ENCODE results near the gene CACTIN.

Gene CACTIN

GRCh38 chr19:3608750-3609322 is 17.8 kb downstream of the CACTIN start:
- no peak for DNase-seq

- DNase-seq, result no peak
Observed at GRCh38 chr19:3608079-3608641, 18.4 kb downstream of the CACTIN start.

DNA sequence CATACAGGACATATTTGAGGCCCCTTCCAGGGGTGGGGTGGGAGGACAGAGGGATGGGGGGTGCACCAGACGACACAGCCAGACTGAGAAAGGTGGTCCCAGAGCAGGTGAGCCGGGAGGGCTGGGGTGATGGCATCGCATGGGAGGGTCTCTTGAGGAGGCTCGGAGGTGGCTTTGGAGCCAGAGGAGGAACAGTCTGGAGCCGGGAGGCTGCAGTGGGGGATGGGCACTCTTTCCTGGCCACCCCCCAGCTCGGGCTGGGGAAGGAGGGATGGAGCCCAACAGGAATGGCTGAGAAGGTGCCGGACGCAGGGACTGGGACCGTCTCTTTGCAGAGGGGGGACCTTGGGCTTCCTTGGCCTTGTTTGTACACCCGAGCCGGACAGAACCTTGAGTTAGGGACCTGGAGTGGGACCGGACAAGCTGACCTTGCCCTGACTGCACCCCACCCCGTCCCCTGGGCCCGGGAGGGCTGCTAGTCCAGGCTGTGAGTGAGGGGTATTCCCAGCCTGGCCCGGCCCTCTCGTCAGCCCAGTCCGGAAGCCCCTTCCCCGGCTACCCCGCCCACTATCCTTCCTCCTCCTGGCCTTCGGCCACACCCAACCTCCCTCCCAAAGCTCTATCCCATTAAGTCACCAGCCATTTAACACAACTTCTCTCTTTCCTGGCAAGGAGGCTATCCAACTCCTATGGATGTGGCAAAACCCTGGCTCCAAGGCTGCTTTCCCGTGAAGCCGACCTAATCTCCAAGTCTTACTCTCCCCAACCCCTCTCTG is 19.1 kb downstream of the CACTIN start:
- no peak for DNase-seq

- DNase-seq, result peak in 2 of 5 experiments; percentile 26 to 27
Observed at GRCh38 chr19:3606690-3607289, 19.8 kb downstream of the CACTIN start, which contains the start of gene TBXA2R. Gene TBXA2R, minus strand, starts transcription at chr19:3606875. Its CDS starts 6,241 bp downstream, at chr19:3600634.

GRCh38 chr19:3606174-3606689 is 20.4 kb downstream of the CACTIN start:
- DNase-seq, result no peak

- DNase-seq, result no peak
Observed at GRCh38 chr19:3605770-3606169, 20.8 kb downstream of the CACTIN start.

- no peak for DNase-seq
Observed at GRCh38 chr19:3605361-3605760, 21.2 kb downstream of the CACTIN start.

DNA sequence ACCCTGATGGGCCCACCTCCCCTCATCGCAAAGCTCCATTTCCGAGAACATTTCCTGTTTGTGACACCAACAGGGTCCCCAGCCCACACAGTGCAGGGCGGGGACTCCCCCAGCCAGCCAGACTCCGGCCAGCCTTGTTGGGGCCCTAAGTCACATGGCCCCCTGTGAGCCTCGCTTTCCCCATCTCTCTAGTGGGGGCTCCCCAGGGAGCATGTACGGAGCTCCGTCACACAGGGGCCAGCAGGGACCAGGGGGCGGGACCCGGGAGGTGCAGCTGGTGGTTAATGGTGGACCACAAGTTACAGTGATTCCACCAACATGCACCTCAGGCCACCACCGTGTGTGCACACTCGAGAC is 21.6 kb downstream of the CACTIN start:
- no peak for DNase-seq

DNA sequence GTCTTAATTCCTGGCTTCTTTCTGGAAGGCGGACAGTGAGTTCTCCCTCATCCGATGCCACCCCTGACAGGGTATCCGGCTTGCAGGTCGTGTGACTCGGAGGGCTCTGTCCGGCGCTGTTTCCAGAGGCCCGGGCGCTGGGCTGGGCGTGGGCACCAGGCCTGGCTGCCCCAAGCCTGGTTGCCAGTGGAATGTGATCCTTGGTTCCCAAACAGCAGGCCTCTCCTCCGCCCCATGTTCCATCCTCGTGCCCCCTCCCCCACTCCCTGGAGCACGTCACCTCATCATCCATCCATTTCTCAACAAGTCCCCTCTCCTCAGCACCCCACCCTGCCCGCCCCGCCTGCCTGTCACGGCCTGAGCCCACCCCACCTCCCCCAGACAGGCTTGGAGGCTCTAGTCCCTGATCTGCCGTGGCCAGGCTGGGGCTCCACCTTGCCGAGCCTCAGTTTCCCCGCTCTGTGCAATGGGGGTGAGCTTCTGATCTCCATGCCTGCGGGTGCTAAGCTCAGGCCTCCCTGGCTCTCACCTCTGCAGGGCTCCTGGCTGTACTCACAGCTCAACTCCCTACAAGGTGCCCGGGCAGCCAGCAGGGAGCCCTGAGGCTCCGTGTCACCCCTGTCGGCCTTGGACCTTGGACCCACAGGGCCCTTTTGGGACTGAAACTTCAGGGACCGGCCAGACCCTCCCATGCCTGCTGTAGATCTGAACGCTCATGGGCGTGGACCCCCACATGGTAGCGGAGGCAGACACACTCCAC is 22.2 kb downstream of the CACTIN start:
- DNase-seq, result no peak

DNA sequence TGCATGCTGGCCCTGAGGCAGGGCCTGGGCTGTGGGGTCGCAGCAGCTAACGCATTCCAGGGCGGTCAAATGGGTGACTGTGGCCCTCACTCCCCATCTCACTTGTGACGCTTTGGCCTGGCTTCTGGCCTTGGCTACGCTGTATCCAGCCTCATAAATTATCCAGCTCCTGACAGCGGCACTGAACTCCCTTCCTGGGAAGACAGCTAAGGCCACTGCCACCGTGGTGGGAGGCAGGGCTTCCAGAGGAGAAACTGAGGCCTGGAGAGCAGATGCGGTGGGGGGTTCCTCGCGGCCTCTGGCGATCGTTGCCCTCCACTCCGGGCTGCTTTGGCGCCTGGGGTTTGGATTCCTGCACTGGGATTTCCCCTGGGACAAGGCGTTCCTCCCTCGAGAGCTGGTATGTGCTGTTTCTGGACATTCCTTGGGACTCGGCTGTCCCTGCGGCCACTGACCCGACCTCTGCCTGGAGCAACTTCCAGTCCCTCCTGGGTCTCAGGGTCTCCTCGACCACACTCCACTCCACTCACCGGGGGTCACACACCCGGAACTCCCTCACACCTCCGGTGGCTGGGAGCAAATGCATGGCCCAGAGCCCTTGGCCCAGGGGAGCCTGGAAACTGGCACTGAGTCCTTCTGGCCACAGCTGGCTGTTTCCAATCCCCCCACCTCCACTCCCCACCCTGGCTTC is 23.3 kb downstream of the CACTIN start:
- DNase-seq, result no peak

GRCh38 chr19:3601021-3601420 is 25.6 kb downstream of the CACTIN start:
- no peak for DNase-seq

GRCh38 chr19:3599776-3600187 is 26.8 kb downstream of the CACTIN start:
- no peak for DNase-seq

- DNase-seq, result no peak
Observed at GRCh38 chr19:3595521-3596061, 31.0 kb downstream of the CACTIN start.

GRCh38 chr19:3593156-3593555 is 33.4 kb downstream of the CACTIN start:
- DNase-seq, result no peak

DNA sequence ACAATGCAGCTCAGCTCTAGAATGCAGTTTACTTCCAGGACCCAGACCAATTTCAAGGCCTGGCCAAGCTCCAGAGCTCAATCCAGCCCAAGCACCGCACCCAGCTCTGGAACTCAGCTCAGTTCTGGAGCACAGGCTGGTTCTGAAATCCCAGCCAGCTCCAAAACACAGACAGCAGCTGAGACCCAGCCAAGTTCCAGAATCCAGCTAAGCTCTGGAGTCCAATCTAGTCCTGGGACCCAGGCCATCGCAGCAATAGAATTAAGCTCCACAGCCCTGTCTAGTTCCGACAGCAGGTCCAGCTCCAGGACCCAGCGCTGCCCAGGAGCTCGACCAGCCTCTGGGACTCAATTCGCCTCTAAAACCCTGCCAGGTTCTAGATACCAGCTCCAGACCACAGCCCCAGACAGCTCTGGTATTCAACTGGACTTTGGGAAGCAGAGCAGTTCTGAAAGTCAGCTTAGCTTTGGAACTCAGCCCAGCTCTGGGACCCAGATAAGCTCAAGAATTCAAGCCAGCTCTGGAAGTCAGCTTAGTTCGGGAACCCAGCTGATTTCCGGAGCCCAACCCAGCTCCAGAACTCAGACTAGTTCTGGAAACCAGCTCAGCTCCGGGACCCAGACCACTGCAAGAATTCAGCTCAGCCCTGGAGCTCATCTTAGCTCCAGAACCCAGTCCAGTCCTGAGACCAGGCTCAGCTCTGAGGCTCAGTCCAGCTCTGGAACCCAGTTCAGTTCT is 34.5 kb downstream of the CACTIN start:
- DNase-seq, result no peak

DNA sequence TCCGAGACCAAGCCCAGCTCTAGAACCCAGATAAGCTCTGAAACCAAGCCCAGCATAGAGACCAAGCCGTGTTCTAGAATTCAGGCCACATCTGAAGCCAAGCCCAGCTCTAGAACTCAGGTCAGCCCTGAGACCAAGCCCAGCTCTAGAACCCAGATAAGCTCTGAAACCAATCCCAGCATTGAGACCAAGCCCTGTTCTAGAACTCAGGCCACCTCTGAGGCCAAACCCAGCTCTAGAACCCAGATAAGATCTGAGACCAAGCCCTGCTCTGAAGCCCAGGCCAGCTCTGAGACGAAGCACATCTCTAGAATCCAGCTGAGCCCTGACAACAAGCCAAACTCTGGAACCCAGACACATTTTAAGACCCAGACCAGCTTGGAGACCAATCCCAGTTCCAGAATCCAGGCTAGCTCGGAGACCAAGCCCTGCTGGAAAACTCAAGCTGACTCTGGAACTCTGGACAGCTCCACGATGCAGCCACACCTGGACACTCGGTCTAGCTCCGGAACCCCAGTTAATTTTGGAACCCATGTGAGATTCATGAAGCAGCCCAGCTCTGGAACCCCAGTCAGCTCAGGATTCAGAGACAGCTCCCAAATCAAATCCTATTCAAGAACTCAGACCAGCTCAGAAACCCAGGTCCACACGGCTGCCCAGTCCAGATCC is 35.5 kb downstream of the CACTIN start:
- no peak for DNase-seq

DNA sequence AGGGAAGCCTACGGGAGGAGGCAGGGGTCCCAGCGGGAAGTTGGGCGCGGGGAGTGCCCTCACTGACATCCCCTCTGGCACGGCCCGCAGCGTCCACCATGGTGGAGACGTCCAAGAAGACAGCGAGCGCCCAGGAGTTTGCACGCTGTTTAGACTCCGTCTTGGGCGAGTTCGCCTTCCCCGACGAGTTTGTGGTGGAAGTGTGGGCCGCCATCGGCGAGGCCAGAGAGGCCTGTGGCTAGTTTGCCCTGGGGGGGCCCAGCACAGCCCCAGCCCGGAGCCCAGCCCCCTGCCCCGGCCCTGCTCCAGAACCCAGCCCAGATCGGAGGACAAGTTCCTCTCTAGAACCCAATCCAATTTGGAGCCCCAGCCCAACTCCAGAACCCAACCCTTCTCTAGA is 36.6 kb downstream of the CACTIN start:
- no peak for DNase-seq

DNA sequence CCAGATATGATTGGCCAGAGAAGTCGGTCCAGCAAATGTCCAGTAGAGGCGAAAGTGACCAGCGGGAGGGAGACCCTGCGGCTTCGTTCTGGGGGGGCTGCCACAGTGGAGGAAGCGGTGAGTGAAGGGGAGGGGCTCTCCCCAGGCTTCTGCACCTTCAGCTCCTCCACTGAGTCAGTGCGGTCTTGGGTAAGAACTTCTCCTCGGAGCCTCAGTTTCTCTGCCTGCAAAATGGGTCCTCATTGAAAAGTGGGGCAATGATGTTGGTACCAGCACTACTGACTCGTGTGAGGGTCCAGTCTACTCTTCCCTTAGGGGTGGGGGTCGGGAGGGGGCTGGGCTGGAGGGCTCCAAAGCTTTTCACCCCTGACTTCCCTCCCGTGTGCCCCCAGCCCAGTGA is 37.2 kb downstream of the CACTIN start:
- no peak for DNase-seq

- DNase-seq, result no peak
Observed at GRCh38 chr19:3586707-3587346, 39.8 kb downstream of the CACTIN start.

GRCh38 chr19:3586127-3586626 is 40.4 kb downstream of the CACTIN start:
- peak in 1 of 5 experiments; percentile 24 for DNase-seq

Data from T-helper 2 cell (primary cell).